Sigmoid colon (tissue), 3 donors: ENCODE results near the gene RASGRF2.

Experiments used
- POLR2A ChIP-seq, 2 donors: fragments of 450-650 bp; IDR thresholded peaks; one replicate each; pipeline ENCODE4 v1.6.1; 2016; ENCODE audit warnings: antibody characterized with exemption in 2 of 2, mild to moderate bottlenecking in 2 of 2, moderate library complexity in 2 of 2
- TF ChIP-seq, protein P1 (sequence below), 4 experiments: fragments of 450-650 bp in 3 of 4; fragments of 200-600 bp in 1 of 4; IDR thresholded peaks; one replicate each; pipeline ENCODE4 v1.5.1; 2016 to 2019; ENCODE audit warnings: antibody characterized with exemption in 4 of 4, mild to moderate bottlenecking in 3 of 4, moderate library complexity in 2 of 4

DNA sequence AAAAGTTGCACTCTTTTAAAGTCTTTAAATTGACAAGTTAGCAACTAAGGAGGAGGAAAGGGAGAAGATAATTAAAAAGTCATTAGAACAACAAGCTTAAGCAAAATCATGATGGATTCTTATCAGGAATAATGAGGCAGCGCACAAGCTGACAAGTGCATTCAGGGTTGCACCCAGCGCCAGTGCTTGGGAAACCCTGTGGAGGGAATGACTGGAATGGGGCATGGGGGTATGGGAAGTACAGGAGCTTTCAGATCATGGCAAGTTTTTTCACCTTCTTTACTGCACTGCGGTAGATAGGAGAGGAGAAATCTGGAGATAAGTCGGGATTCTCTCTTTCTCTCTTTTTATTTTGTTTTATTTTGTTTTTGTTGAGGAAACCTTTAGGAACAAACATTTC, 155.1 kb downstream of the RASGRF2 start:
- TF ChIP-seq, protein P1, sequence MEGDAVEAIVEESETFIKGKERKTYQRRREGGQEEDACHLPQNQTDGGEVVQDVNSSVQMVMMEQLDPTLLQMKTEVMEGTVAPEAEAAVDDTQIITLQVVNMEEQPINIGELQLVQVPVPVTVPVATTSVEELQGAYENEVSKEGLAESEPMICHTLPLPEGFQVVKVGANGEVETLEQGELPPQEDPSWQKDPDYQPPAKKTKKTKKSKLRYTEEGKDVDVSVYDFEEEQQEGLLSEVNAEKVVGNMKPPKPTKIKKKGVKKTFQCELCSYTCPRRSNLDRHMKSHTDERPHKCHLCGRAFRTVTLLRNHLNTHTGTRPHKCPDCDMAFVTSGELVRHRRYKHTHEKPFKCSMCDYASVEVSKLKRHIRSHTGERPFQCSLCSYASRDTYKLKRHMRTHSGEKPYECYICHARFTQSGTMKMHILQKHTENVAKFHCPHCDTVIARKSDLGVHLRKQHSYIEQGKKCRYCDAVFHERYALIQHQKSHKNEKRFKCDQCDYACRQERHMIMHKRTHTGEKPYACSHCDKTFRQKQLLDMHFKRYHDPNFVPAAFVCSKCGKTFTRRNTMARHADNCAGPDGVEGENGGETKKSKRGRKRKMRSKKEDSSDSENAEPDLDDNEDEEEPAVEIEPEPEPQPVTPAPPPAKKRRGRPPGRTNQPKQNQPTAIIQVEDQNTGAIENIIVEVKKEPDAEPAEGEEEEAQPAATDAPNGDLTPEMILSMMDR (IDR thresholded peaks at IDR 0.05): no peak
- no peak for TF ChIP-seq POLR2A (IDR thresholded peaks at IDR 0.05)
